GM19193 (cell line): ENCODE measurements around the gene CDC25B.
A peak's percentile ranks its signal among the peaks of the same experiment; 100 is the strongest.

Experiments
- POLR2A ChIP-seq: IDR thresholded peaks from 4 replicates; pipeline ENCODE4 v1.6.1; 2011; ENCODE audit not compliant: insufficient read depth, insufficient read length; ENCODE audit errors: extremely low read depth

CDC25B gene

DNA sequence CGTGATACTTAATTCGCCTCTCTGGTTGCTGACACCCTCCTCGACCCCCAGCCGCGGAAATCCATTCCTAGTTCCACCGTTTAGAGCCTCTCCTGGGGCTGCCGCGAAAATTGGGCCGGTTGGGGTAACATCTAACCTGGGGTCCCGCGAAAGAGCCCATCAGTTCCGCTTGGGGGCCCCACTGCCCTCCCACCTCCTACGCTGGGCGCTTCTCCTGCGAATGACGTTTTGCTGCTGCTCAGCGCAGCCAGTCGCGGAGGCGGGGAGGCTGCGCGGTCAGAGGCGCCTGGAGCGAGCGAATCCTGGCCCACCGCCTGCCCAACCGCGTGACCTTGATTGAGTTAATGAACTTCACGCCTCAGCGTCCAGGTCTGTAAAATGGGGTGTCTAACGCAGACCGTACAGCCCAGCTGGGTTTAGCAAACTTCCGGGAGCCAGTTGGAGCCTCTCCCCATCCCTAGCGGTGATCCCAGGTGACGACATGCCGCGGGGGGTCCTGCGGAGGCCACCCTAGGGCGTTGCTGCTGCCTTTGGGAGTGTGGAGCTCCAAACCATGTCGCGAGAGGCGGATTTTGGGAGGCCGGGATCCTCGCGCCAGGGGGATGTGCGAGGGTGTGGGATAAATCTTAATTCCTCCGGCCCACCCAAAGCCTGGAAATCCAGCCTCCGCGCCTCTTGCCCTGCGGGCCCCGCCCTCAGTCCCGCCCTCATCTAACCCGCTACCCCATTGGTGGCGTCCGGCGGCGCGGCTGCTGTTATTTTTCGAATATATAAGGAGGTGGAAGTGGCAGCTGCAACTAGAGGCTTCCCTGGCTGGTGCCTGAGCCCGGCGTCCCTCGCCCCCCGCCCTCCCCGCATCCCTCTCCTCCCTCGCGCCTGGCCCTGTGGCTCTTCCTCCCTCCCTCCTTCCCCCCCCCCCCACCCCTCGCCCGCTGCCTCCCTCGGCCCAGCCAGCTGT lies at the start of gene CDC25B:
Gene CDC25B (plus strand): TSS at position 800 of the 958 bp plus-strand sequence. CDS start 222 bp downstream, outside the sequence.
- TF ChIP-seq POLR2A = peak; percentile 66

DNA sequence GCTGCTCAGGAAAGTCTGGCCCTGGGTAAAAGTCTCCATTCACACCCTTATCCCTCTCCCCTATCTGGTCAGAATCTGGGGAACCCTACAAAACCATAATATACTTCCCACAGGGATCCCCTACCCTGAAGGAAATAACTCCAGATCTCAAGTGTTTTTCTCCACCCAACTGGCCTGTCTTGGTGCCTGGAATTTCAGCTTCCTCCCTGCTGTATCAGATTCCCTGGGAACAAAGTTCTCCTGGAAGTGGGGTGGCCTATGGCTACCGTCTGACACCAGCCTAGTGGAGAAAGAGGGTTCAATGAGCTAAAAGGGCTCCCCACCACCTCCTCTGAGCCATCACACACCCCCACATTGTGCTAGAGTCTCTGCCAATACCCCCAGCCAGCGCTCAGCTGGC lies 48.6 kb upstream of the CDC25B start:
- no peak for TF ChIP-seq POLR2A

DNA sequence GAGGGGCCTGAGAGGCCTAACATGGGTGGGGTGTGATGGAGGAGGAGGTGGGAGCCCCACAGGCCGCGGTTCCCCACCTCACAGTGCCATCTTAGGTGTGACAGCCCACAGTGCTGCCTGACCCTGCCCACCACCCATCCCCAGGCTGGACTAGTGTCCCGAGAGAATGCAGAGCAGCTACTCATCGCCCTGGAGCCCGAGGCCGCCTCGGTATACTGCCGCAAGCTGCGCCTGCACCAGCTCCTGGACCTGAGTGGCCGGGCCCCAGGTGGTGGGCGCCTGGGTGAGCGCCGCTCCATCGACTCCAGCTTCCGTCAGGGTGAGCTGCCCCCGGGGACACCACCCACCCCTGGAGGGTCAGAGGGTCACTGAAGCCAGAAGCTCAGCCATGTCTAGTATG lies 48.0 kb upstream of the CDC25B start:
- no peak for TF ChIP-seq POLR2A

DNA sequence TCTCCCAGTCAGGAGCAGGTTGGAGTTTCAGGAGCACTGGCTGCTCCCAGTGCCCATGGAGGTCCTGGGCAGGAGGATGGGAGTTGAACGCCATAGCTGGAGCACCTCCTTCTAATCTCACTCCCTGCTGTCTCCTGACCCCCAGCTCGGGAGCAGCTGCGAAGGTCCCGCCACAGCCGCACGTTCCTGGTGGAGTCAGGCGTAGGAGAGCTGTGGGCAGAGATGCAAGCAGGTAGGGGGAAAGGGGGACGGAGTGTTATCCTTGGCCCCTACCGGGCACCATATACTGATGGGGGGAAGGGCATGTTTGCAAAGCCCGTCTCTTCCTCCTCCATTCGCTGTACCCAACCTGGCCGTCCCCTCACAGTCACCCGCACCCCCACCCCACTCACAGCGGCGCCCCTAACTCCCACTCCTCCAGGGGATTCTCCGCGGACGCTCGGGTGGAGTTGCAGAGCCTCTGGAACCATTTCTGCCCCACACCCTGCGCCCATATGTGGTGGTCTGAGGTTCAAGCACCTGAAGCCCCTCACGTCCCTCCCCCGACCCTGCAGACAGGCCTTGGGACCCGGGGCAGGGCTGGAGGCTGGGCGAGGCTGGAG lies 46.9 kb upstream of the CDC25B start:
- no peak for TF ChIP-seq POLR2A

GRCh38 chr20:3749689-3750531 lies 46.2 kb upstream of the CDC25B start:
- TF ChIP-seq POLR2A = no peak

DNA sequence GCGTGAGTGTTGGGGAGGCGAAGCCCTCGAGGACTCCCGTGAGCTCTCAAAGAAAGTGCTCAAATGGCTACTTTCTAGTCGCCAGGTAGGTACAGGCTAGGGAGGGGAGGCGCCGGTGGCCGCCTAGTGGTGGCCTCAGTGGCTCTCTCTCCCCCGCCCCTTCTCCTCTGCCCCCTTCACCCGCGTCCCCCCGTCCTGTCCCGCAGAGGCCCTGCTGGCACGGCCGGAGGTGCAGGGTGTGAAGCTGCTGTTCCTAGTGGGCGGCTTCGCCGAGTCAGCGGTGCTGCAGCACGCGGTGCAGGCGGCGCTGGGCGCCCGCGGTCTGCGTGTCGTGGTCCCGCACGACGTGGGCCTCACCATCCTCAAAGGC lies 44.8 kb upstream of the CDC25B start:
- no peak for TF ChIP-seq POLR2A

DNA sequence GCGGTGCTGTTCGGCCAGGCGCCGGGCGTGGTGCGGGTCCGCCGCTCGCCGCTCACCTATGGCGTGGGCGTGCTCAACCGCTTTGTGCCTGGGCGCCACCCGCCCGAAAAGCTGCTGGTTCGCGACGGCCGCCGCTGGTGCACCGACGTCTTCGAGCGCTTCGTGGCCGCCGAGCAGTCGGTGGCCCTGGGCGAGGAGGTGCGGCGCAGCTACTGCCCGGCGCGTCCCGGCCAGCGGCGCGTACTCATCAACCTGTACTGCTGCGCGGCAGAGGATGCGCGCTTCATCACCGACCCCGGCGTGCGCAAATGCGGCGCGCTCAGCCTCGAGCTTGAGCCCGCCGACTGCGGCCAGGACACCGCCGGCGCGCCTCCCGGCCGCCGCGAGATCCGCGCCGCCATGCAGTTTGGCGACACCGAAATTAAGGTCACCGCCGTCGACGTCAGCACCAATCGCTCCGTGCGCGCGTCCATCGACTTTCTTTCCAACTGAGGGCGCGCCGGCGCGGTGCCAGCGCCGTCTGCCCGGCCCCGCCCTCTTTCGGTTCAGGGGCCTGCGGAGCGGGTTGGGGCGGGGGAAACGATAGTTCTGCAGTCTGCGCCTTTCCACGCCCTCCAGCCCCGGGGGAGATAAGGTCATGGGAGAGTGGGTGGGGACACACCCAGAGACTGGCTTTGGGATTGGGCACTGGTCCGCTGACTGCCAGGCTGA lies 44.3 kb upstream of the CDC25B start:
- TF ChIP-seq POLR2A = no peak

DNA sequence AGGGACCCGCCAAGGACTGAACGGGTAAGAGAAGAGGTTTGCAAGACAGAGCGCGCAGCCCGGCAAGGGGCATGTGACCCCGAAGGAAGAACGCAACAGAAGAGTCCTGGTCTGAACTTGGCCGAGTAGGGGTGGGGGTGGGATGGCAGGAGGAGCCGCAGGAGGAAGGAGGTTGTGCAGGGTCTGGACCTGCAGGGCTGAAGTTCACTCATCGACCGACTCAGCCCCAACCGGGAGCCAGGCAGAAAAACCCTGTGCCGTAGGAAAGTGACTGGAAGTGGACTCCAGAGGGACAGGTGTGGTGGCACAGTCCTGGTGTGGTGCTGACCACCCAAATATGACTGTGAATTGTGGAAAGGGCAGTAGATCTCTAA lies 43.7 kb upstream of the CDC25B start:
- TF ChIP-seq POLR2A = no peak

GRCh38 chr20:3753098-3753497 lies 43.0 kb upstream of the CDC25B start:
- TF ChIP-seq POLR2A = no peak

GRCh38 chr20:3753501-3754275 lies 42.4 kb upstream of the CDC25B start:
- no peak for TF ChIP-seq POLR2A

- TF ChIP-seq POLR2A = no peak
These were observed 41.9 kb upstream of the CDC25B start for GRCh38 chr20:3754276-3754630.

DNA sequence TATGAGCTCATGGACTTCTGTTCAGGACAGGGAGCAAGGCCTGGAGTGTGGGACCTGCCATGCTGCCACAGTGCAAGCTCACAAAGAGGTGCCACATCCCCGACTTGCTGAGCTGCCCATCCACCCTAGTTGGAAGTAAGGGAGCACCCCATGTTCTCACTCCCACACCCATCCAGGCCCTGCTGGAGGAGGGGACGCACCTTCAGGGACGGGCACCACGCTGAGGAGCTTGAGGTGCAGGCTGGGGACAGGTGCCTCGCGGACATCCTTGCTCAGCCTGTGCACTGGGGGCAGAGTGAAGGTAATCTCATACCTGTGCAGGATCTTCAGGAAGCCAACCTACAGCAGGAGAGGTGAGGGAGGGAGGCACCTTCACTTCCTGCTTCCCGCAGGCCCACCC lies 40.8 kb upstream of the CDC25B start:
- TF ChIP-seq POLR2A = no peak

DNA sequence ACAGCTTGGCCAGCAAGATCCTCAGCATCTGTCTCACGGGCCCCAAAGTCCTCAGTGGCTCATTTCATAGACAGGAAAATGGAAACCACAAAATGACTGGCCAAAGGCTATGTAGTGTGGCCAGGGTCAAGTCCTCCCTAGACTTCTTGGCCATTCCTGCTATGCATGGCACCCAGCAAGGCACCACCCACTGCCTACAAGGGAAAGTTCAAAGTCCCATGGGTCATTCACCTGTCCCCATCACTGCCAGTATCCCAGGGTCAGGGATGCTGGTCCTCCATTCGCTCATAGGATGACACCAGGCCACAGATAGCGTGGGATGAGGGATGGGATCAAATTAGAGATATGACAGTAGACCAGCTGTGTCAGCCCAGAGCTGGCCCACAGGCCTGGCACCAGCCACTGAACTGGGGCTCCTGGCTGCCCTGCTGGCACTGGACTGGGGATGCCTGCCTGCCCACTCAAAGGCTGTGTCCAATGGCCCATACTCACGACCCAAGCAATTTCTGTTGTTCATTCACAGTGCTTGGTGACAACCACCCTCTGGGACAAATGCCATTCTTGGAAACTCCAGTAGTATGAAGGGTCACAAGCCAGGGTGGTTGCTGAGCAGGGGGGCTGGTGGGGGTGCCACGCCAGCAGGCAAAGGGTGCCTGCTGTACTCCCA lies 40.2 kb upstream of the CDC25B start:
- TF ChIP-seq POLR2A = no peak
